BJ (cell line): Measurements from ENCODE around the gene SPACDR. TPM values are rescaled to one million over a fixed set of nuclear protein-coding genes. Genes with fewer than 3 reads are reported as not detected.

Experiments
- CTCF ChIA-PET: fragments of 350-600 bp; formaldehyde crosslinking; extraction: SDS; loops from one replicate; lab custom pipeline; 2021; ENCODE audit warnings: antibody characterized with exemption, inconsistent platforms; lab: Yijun Ruan, JAX
- POLR2A ChIA-PET: fragments of 300-600 bp; sonication (Branson Sonifier 250); formaldehyde crosslinking; extraction: SDS; loops from one replicate; lab custom pipeline; 2021; ENCODE audit warnings: antibody characterized with exemption; lab: Charles Lee
- DNase-seq: peaks from one replicate; pipeline ENCODE4 v3.0.0-alpha.2; 2011; ENCODE audit warnings: low read depth
- H3K27me3 ChIP-seq: 2 replicates; pipeline ENCODE4 v1.6.0; 2011; ENCODE audit warnings: low read length; ENCODE audit not compliant: control insufficient read depth, insufficient read depth
- H3K36me3 ChIP-seq: 2 replicates; pipeline ENCODE4 v1.5.1; 2011; ENCODE audit warnings: low read length; ENCODE audit not compliant: control insufficient read depth, insufficient read depth
- H3K4me3 ChIP-seq: 2 replicates; pipeline ENCODE4 v1.5.1; 2011; ENCODE audit warnings: low read depth, mild to moderate bottlenecking, control low read depth, low read length
- polyA plus RNA-seq: library from polyadenylated mRNA; depleted of rRNA; stranded (reverse); fragments of >200 nt; gene quantifications from 2 replicates; pipeline ENCODE4 v1.2.3, GENCODE V29; 2011
- TF ChIP-seq, protein P1 (sequence below): IDR thresholded peaks from 2 replicates; pipeline ENCODE4 v1.5.1; 2011; ENCODE audit warnings: low read depth, mild to moderate bottlenecking, control low read depth, inconsistent platforms, low read length, moderate library complexity; ENCODE audit not compliant: insufficient read depth

SPACDR gene
- polyA plus RNA-seq, 1 experiment = 0.32 TPM

DNA sequence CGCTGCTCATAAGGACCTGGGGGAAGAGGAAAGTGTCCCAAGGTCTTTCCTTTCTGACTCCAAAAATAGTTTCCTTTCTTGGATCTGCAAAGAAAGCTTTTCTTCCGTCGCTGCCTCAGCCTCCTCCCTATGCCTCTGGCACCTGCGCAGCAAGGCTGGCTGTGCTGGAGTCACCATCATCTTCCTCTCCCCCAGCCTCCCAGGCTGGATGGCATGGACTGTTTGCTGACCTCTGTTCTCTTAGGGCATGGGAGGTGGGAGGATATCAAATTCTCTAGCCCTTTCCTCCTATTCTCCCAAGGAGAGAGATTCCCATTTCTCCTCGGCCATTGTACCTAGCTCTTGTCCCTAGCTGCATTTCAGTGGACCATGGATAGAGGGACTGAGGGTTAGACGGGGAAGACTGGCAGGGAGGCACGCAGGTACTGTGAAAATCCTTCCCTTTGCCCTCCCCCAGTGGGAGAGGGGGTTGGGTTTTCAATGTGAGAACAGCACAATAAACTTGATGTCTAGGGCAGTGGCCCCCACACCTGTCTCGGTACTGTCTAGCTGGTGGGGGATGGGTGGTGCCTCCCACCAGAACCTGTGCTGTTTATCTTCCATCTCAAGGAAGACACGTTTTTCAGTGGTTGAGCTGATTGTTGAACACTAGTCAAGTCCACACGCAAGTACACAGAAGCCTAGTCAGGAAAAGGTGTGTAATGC, 30.3 kb downstream of the SPACDR start:
- TF ChIP-seq, protein P1, sequence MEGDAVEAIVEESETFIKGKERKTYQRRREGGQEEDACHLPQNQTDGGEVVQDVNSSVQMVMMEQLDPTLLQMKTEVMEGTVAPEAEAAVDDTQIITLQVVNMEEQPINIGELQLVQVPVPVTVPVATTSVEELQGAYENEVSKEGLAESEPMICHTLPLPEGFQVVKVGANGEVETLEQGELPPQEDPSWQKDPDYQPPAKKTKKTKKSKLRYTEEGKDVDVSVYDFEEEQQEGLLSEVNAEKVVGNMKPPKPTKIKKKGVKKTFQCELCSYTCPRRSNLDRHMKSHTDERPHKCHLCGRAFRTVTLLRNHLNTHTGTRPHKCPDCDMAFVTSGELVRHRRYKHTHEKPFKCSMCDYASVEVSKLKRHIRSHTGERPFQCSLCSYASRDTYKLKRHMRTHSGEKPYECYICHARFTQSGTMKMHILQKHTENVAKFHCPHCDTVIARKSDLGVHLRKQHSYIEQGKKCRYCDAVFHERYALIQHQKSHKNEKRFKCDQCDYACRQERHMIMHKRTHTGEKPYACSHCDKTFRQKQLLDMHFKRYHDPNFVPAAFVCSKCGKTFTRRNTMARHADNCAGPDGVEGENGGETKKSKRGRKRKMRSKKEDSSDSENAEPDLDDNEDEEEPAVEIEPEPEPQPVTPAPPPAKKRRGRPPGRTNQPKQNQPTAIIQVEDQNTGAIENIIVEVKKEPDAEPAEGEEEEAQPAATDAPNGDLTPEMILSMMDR = no peak
- no peak for DNase-seq
- no peaks in the 10 kb centered on the region for H3K27me3 ChIP-seq
- ChIA-PET CTCF (interaction anchor here (1.4 kb wide), 1 partner anchor 16 kb away, joined by 5 read pairs; no protein-coding TSS in a partner anchor), POLR2A (no interaction called here)
- no peak overlapping the region for H3K4me3 ChIP-seq
- peaks cover 19% of the 10 kb centered on the region for H3K36me3 ChIP-seq

DNA sequence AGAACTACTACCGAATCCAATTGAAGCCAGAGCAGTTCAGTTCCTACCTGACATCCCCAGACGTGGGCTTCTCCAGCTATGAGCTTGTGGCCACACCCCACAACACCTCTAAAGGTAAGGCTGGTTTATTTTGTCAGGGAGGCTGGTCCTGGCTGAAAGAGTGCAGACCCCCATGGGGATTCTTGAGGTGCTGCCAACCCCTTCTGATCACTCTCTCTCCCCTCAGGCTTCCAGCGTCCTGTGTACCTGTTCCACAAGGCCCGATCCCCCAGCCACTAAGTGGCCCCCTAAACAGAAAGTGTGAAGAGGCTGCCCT, 30.8 kb downstream of the SPACDR start:
- TF ChIP-seq, protein P1 = no peak
- Histone ChIP-seq H3K27me3 (no peaks in the 10 kb centered on the region), H3K4me3 (no peak overlapping the region), H3K36me3 (peaks cover 19% of the 10 kb centered on the region)
- ChIA-PET POLR2A (no interaction called here), CTCF (no interaction called here)
- no peak for DNase-seq

DNA sequence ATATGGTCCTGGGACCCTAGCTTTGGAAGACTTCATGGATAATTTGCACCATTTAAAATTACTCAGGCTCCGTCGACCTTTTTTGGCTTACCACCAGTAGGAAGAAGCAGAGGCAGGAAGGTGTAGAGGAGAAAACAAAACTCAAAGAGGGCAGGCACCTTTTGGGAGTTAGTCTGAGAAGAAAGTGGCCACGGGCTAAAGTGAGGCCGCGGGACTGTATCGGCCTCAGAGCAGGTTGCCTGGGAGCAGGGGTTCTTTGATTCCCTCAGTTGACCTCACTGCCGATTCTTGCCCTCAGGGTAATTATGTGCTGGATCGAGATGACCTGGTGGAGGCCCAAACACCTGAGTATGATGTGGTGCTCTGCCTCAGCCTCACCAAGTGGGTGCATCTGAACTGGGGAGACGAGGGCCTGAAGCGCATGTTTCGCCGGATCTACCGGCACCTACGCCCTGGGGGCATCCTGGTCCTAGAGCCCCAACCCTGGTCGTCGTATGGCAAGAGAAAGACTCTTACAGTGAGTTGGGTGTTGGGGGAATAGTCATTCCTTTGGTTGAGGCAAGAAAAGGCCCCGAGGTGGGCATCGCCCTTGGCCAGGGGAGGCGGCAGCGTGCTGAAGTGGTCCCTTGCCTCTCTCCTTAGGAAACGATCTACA, 31.3 kb downstream of the SPACDR start:
- no peak overlapping the region for H3K4me3 ChIP-seq
- no peak for DNase-seq
- peaks cover 19% of the 10 kb centered on the region for H3K36me3 ChIP-seq
- ChIA-PET POLR2A (no interaction called here), CTCF (no interaction called here)
- TF ChIP-seq, protein P1 = no peak
- no peaks in the 10 kb centered on the region for H3K27me3 ChIP-seq

DNA sequence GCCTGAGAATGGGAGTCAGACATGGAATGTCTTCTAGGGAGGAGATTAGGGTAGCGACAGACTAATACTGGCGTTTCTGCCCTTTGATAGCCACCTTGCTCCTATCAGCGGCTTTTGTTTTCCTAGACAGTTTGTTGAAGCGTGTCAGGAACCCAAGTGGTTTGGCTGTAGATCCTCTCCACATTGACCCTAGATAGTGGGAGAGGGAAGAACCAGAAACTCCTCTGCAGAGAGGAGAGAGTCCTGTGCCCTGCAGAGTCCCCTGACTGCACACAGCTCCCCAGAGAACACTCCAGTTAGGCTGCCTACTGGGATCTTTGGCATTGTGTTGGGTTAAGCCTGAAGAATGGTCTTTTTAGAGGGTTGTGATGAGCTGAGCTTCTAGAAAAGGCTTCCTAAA, 32.0 kb downstream of the SPACDR start:
- CTCF ChIA-PET = no interaction called here
- POLR2A ChIA-PET = no interaction called here
- TF ChIP-seq, protein P1 = no peak
- Histone ChIP-seq H3K27me3 (no peaks in the 10 kb centered on the region), H3K36me3 (peaks cover 19% of the 10 kb centered on the region), H3K4me3 (no peak overlapping the region)
- no peak for DNase-seq

DNA sequence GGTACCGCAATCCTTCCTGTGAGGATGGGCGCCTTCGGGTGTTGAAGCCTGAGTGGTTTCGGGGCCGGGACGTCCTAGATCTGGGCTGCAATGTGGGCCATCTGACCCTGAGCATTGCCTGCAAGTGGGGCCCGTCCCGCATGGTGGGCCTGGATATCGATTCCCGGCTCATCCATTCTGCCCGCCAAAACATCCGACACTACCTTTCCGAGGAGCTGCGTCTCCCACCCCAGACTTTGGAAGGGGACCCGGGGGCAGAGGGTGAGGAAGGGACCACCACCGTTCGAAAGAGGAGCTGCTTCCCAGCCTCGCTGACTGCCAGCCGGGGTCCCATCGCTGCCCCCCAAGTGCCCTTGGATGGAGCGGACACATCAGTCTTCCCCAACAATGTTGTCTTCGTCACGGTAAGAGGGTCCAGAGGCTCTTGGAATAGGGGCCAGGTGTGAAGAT, 32.7 kb downstream of the SPACDR start:
- H3K4me3 ChIP-seq = peak overlapping the region; percentile 84
- ChIA-PET CTCF (no interaction called here), POLR2A (no interaction called here)
- no peaks in the 10 kb centered on the region for H3K27me3 ChIP-seq
- no peak for DNase-seq
- TF ChIP-seq, protein P1 = no peak
- H3K36me3 ChIP-seq = peaks cover 19% of the 10 kb centered on the region
